ENCODE results near the gene NCS1.
"Not testable (repeated sequence)": the region's sequence is repeated elsewhere in the genome, so short reads cannot be mapped to it uniquely, and the experiment has no call there.

The NCS1 gene

DNA sequence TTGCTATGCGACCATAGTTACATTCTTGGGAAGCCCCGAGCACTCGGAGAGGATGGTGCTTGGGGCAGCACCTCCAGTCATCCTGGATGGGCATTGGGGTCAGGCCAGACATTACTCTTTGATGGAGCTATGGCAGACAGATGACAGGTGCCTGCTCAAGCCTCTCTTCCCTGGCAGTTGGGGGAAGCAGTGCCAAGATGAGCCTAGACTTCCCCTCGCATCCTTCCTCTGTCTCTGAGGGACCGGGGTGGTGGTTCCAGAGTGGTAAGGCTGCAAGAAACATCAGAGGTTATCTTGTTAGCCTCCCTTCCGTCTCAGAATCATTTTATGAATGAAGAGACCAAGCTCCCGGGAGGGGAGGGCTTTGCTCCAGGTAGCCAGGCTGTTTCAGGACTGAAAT is 90.6 kb downstream of the NCS1 start:
- no peak for DNase-seq (ENCODE audit: low spot score)

DNA sequence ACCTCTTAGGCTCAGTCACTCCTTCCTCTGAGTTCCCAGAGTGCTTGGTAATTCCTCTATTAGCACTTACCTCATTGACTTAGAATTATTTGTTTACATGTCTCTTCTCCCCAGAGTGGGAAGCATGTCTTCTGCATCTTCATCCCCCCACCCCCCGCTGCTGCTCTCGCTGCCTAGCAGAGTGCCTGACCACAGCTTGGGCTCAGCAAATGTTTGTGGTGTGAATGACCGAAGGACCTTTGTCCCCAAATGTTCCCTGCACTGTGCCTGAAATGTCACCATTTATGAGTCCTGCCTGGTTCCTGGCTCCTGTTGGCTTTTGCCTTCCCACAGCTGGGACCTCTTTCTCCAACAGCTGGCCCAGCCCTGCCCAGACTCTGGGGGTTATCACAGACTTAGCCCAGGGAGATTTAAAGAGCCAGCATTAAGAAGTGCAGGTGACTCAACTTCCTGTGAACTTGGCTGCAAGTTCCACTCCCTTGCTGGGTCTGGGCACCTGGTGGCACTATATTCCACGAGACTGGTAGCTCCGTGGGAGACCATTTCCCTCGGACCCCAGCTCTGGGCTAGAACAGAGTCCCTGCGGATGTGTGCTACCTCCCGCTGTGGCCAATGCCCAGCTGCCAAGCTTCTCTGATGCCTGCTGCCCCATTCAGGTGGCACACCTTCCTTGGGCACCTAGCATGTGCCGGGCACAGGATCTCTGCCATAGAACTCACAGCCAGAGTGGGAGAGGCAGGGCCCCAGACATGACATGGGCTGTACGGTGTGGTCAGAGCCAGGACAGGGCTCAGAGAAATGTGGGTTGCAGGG is 91.6 kb downstream of the NCS1 start:
- DNase-seq (ENCODE audit: low spot score), result no peak

DNA sequence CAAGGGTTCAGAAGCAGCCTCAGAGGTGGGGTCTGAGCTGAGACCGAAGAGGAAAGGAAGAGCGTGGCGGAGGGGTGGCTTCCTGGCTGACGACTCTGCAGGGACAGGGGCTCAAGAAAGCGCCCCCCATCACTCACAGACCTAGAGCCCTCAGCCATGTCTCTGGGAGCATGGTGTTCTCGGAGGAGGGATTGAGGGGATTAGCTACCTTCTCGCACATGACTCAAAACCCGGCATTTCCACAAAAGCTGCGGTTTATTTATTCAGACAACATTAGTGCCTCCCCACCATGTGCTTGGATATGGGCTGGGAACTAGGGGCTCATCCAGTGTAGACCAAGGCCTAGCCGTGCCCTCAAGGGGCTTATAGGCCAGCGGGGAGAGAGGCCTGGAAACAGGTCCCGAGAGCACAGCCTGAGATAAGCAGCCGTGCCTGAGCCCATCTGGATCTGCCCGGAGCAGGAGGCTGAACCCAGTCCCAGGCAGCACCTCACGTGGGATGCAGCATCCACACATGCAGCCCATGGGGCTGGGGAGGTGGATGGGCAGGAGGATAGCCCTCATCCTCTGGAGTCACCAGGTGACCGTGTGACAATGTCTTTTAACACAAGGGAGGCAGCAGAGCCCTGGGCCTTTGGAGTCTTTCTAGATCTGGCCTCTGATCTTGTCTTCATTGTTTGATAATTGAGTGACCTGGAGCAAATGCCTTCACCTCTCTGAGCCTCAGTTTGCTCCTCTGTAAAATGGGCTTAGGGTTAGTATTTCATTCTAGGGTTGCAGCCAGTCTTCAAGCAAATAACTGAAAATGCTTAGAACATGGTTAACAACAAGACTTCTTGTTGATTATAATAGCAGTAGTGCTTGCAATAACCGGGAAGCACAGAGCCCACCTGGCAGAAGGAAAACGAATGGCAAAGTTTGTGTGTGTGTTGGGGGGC is 92.5 kb downstream of the NCS1 start:
- DNase-seq (ENCODE audit: low spot score), result no peak

DNA sequence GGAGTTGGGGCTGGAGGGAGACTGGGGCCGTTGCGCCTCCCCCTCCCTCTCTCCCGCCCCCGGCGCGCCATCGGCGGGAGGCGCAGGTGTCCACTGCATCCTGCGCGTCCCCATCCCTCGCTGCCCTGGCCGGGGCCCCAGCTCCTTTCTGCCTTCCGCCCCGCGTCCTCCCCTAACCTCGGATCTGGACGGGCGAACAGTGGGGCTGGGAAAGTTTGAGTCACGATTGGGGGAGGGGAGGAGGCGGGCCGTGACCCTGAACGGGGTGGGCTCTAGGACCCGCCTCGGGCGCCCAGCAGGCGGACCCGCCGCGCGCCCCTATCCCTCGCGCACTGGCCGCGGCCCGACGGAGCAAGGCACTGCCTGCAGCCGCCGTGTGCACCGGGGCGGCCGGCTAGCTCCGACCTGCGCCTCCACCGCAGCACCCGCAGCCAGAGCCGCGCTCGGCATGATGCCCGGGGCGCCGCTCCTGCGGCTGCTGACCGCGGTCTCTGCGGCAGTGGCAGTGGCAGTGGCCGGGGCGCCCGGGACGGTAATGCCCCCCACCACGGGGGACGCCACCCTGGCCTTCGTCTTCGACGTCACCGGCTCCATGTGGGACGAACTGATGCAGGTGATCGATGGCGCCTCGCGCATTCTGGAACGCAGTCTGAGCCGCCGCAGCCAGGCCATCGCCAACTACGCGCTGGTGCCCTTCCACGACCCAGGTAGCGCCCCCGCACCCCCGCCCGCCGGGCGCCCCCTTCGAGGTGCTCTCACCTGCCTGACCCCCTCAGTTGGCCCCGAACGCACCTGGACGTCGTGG is 93.4 kb downstream of the NCS1 start, which contains the start of gene HMCN2:
HMCN2 (plus strand) TSS at position 330 of the 805 bp plus-strand sequence; CDS start at position 449, 119 bp downstream.
- DNase-seq (ENCODE audit: low spot score), result no peak

DNA sequence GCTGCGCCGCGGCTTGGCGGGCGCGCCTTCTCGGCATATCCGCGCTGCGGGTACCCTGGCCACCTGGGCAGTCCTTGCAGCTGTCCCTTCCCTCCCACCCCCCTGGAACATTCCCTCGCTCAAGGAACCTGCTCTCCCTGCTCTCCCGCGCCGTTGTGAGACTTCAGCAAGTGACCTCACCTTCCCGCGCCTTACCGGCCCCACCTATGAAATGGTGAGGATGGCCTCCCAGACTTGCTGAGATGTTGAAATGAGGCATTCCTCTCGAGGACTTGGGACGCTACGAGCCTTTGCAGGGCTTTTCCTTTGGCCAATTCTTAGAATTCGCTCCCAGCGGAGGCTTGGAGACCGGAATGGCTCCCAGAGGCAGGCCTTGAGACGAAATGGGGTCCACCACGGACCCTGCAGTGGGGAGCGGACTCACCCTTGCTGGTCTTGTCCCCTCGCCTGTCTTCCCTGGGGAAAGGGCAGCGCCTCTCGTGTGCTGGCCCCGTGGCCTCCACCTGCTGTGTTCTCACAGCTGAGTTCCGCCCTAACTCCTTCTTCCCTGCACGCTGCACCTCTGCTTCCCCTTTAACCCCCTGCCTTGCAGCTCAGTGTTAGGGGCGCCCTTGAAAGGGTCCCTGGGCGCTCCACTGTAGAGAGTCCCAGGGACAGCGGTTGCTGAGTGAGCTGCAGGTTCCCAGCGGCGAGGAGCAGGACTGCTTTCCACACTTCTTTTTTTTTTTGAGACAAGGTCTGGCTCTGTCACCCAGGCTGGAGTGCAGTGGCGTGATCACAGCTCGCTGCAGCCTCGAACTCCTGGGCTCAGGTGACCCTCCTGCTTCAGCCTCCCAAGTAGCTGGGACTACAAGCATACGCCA is 94.3 kb downstream of the NCS1 start:
- DNase-seq (ENCODE audit: low spot score), result no peak

DNA sequence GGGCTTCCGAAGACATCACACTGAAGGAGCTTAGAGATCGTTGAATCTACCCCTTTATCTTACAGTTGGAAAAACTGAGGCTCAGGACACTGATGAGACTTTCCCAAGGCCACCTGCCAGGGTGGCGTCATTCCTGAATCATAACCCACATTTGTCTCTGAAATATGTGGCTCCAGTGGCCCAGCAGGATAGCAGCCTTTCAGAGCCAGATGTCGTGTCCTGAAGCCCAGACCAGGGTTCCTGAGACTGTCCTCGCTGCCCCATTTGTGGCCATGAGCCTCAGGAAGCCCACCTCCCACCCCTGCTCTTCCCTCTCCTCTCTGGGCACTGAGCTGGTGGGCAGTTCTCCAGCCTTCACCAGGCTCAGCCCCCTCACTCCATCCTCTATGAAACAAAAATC is 95.7 kb downstream of the NCS1 start:
- DNase-seq (ENCODE audit: low spot score), result no peak

DNA sequence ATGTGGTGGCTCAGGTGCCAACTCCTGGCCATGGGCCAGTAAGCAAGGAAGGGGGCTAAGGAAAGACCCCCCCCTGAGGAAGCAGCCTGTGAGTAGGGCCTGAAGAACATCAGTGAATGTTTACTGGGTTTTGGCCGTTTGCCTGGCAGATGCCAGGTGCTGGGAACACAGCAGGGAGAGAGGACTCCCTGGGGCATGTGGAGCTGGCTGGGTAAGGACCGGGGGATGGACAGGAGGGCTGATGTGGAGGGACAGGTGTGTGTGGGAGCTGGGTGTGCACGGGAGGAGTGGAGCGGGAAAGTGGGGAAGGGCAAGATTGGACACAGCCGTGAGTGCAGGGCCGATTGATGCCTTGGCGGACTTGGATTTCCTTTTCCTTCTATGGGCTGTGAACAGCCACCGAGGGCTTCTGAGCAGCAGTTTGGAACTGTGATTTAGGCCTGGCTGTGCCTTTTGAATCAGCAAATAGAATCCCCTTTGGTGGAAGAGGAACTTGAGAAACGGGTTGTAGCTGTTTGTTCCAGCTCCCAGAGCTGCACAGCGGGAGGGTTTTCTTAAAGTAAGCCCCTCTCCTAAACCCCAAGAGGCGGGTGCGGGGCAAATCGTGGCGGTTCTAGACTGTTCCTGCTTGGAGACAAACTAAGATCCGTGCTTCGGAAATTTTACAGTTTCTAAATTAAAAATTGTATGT is 96.5 kb downstream of the NCS1 start:
- DNase-seq (ENCODE audit: low spot score), result no peak

DNA sequence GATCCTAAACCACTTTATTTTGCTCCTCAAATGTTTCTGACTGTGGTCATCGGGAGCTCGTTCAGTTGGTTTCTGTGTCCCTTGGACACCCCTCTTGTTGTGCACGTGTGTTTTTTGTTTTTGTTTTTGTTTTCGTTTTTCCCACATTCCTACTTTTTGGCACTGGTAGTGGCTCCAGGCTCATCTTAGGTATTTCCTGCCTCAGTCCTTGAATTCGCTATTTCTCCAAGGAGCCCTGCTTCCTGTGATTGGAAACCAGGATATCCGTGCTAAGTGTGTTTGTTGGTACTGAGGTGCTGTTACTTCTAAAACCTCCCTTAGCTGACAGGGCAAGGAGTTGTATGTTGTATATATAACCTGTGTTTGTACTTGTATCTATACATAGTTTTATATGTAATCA is 99.3 kb downstream of the NCS1 start:
- DNase-seq (ENCODE audit: low spot score), result no peak

DNA sequence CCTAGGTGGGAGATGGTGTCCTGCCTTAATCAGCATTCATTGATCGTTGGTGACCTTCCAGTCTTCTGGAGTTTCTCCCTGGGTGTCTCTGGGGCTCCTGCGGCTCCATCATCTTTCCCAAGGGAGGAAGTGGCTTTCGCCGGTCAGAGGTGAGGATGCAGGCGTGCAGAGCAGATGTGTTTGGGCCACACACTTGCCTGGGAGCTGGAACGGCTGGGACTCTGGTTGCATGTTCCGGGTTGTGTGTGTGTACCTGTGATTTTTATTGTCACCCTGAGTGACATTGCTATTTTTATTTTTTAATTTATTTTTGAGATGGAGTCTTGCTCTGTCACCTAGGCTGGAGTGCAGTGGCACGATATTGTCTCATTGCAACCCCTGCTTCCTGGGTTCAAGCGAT is 103.0 kb downstream of the NCS1 start:
- DNase-seq (ENCODE audit: low spot score), result no peak

DNA sequence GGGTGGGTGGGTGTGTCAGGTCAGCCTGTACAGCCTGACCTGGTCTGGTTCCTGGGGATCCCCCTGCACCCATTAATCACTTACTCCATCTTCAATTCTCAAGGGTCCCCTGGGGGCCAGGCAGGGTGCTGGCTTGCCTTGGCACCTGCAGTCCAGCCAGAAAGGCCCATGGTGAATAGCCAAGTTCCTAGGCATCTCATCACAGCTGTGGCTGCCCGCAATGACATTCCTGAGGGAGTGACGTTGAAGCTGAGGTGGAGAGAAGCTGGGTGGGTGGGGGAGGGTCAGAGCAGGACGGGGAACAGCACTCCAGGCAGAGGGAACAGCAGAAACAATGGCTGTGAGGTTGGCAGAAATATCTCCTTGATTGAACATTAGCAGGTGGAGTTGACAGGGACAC is 103.9 kb downstream of the NCS1 start:
- DNase-seq (ENCODE audit: low spot score), result no peak

DNA sequence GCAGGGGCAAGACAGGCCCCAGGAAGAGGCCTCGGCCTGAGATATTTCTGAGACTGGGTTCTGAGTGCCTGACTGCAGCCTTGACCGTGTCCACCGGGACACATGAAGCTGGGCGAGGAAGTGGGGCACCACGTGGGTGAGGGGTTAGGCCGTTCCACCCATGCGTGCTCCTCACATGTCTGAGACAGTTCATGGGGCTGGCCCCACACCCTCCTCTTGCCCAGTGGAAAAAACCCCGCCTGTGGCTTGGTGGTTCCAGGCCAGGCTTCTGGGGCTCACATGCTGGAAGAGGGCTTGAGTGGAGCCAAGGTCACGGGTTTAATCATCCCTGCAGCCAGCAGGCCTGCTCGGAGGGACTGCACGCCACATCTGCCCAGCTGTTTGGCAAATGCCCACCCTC is 104.8 kb downstream of the NCS1 start:
- no peak for DNase-seq (ENCODE audit: low spot score)

DNA sequence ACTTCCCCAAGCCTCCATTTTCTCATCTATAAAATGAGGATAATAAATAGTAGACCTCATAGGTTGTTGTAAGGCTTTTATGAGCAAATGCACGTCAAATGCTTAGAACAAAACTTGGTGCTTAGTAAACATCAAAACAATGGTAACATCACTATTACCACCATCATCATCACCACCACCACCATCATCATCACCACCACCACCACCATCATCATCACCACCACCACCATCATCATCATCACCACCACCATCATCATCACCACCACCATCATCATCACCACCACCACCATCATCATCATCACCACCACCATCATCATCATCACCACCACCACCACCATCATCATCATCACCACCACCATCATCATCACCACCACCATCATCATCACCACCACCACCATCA is 105.3 kb downstream of the NCS1 start:
- DNase-seq (ENCODE audit: low spot score), result not testable (repeated sequence)

DNA sequence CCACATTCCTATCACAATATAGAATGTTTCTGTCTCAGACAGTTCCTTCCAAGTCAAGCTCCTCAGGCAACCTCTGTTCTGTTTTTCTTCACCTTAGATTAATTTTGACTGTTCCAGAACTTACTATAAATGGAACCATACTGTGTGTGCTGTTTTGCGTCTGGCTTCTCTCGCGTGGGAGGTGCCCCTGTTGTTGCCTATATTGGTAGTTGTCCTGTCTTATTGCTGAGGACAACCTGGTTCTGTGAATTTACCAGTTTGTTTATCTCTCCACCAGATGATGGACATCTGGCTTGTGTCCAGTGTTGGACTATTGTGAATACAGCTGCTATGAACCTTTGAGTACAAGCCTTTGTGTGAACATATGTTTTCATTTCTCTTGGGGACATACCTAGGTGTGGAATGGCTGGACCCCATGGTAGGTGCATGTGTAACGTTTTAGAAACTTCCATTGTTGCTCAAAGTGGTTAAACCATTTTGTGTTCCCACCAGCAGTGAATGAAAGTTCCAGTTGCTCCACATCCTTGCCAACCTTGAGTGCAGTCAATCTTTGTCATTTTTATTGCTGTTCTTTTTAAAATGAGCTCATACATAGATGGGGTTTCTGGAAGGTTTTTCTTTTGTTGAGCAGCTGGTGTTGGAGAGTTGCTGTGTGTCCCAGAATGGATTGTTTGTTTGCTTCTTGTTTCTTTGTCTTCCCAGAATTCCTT is 111.5 kb downstream of the NCS1 start:
- no peak for DNase-seq (ENCODE audit: low spot score)

DNA sequence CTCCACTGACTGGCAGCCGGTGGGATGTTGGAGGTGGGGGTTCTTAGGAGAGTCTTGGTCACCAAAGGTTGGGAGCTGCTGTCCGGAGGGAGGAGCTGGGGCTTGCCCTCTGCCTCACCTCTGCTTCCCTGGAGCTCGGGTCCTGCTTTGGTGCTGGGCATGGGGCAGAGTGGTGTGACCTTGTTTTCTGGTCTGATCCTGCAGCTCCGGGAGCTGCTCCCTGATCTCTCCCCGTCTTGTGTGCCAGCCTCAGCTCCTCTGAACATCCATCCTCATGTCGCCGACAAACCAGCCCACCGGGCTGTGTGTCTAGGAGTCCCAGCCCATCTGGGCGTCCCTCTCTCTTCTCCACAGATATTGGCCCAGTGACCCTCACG is 112.0 kb downstream of the NCS1 start:
- DNase-seq (ENCODE audit: low spot score), result no peak

DNA sequence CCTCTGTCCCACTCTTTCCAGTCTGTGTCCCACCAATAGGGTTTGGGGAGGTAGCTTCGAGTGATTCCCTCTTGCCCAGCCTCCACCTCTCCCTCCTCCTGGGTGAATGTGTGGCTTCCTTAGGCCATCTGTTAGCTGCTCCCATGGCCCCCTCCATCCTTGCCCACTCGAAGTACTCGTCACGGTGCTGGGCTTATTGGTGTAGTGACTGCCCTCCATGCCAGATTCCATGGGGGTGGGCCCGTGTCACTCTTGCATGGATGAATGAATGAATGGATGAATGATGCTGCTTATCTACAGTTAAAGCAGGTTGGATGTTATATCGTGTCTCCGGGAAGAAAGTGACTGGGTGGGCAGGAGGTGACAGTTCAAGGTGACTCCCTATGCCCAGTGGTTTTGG is 112.5 kb downstream of the NCS1 start:
- DNase-seq (ENCODE audit: low spot score), result no peak

DNA sequence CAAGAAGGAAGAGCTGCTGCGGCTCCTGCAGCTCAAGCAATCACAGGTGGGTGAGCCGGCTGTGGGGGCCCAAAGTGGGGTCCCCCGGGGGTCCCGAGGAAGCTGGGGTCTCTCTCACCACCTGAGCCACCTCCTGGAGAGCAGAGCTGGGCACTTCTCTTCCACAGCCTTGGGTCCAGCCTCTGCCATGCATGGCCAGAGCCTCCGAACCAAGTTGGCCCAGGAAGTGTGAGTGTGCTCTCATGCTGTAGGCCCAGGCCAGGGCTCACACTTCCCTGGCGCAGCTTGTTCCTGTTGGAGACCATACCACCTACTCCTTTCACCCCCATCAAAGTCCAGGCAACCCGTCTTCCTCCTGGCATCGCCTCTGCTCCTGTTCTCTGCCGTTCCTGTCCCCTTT is 113.1 kb downstream of the NCS1 start:
- DNase-seq (ENCODE audit: low spot score), result no peak

DNA sequence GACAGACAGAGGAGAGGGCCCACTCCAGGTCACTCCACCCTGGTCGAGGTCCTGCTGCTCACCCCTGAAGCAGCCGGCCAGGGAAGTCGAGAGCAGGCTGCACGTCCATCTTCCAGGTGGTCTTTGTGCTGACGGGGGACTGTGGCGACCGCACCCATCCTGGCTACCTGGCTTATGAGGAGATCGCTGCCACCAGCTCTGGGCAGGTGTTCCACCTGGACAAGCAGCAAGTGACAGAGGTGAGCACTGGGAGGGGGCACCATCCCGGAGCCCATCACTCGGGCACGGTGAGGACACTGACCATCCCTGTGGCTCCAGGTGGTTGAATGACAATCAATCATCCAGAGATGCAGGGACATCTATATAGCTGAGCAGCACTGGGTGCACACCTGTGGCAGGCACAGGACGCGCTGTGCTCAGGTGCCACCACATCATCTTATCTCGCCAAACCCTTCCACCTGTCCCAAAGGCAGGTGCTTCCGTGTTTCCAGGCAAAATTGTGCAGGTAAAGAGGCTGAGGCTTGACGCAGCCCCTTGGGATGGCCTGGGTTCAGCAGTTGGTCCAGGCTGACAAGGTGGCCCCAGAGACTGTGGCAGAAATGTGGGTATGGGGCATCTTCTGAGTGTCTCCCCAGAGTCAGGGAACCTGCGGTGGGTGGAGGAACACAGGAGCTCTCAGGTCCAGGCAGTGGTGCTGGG is 114.0 kb downstream of the NCS1 start:
- DNase-seq (ENCODE audit: low spot score), result no peak
